ENCODE data around the gene IL5.

GRCh38 chr5:132496191-132496630 lies 47.1 kb downstream of the IL5 start:
- TF ChIP-seq ZNF274 (IDR thresholded peaks at IDR 0.05; ENCODE audit: low read depth, low read length), result no peak
- TF ChIP-seq SUZ12 (IDR thresholded peaks at IDR 0.05; ENCODE audit: extremely low read depth, insufficient read depth, insufficient read length), result no peak

Measured in NT2/D1 (cell line).